GM23248 (cell line): Measurements from ENCODE around the gene RAB27B.

ENCODE experiments used
- EZH2 ChIP-seq: fragments of 200-600 bp; sonication (generic); IDR thresholded peaks from 2 replicates; pipeline ENCODE4 v1.6.1; 2018; ENCODE audit warnings: antibody characterized with exemption, mild to moderate bottlenecking; ENCODE audit not compliant: insufficient read depth, poor library complexity, severe bottlenecking
- EZH2phosphoT487 ChIP-seq: fragments of 200-600 bp; sonication (generic); IDR thresholded peaks from 2 replicates; pipeline ENCODE4 v1.6.1; 2018; ENCODE audit warnings: antibody characterized with exemption, moderate library complexity, mild to moderate bottlenecking, low read depth; ENCODE audit not compliant: insufficient read depth

GRCh38 chr18:54845787-54846186 is 17.5 kb downstream of the RAB27B start:
- TF ChIP-seq EZH2: no peak
- no peak for TF ChIP-seq EZH2phosphoT487
